ENCODE measurements around the gene PRM1. TPM values are rescaled to one million over a fixed set of nuclear protein-coding genes. Genes with fewer than 3 reads are reported as not detected.

The PRM1 gene
- total and polyA plus RNA-seq, 2 of the 13 experiments (the other 11 are each of a cell fraction or from before 2014, with no cell fraction given), result not detected

- TF ChIP-seq ZHX2 (IDR thresholded peaks at IDR 0.05; ENCODE audit: low read depth) (0 out of 2 replicates have a peak, but pooled peaks have one; percentile 15), ZHX2 (CRISPR knock-in tag; IDR thresholded peaks at IDR 0.05; ENCODE audit: borderline replicate concordance) (no peak), ZBTB21 (CRISPR knock-in tag; IDR thresholded peaks at IDR 0.05) (no peak), HMG20B (CRISPR knock-in tag; conservative IDR thresholded peaks at IDR 0.05) (no peak), CENPBD1 (CRISPR knock-in tag; IDR thresholded peaks at IDR 0.05; ENCODE audit: borderline replicate concordance, low read depth) (peak; percentile 53; the same call in 1 of the 2 replicates), NR3C1 (CRISPR knock-in tag; IDR thresholded peaks at IDR 0.05) (no peak), MAF1 (CRISPR knock-in tag; IDR thresholded peaks at IDR 0.05; ENCODE audit: borderline replicate concordance) (no peak), ZNF687 (CRISPR knock-in tag; IDR thresholded peaks at IDR 0.05) (peak; percentile 72; the same call in 1 of the 2 replicates), CBX5 (CRISPR knock-in tag; IDR thresholded peaks at IDR 0.05; ENCODE audit: borderline replicate concordance) (peak; percentile 29; the same call in 1 of the 2 replicates), CBX1 (IDR thresholded peaks at IDR 0.05; ENCODE audit: low read depth) (peak; percentile 88), ZNF256 (CRISPR knock-in tag; conservative IDR thresholded peaks at IDR 0.05) (no peak), HNRNPH1 (optimal IDR thresholded peaks at IDR 0.05; ENCODE audit: low read depth, low read length) (peak; percentile 20), THAP8 (CRISPR knock-in tag; IDR thresholded peaks at IDR 0.05; ENCODE audit: borderline replicate concordance) (no peak), ZNF746 (CRISPR knock-in tag; IDR thresholded peaks at IDR 0.05) (peak; percentile 17; the same call in 1 of the 2 replicates), KDM4B (CRISPR knock-in tag; IDR thresholded peaks at IDR 0.05) (no peak), ZNF230 (CRISPR knock-in tag; IDR thresholded peaks at IDR 0.05) (no peak), ZNF720 (CRISPR knock-in tag; IDR thresholded peaks at IDR 0.05) (no peak), BRCA1 (CRISPR knock-in tag; IDR thresholded peaks at IDR 0.05) (no peak; the same call in 1 of the 2 replicates), TBX2 (CRISPR knock-in tag; IDR thresholded peaks at IDR 0.05; ENCODE audit: borderline replicate concordance) (peak; percentile 92)
These were observed 28.9 kb upstream of the PRM1 start (continued) for GRCh38 chr16:11309895-11310633.
